HepG2 (cell line): ENCODE results near the gene PML. TPM values are rescaled to one million over a fixed set of nuclear protein-coding genes. Genes with fewer than 3 reads are reported as not detected.

Experiments
- AFF4 ChIP-seq: sonication (generic); formaldehyde crosslinking; IDR thresholded peaks from 2 replicates; pipeline ENCODE4 v1.4.0; 2020; ENCODE audit warnings: missing genetic modification reagents
- ATF7 ChIP-seq, 2 experiments: fragments of 450-650 bp in 1 of 2; sonication (generic) in 1 of 2; formaldehyde crosslinking in 1 of 2; IDR thresholded peaks; 2 replicates each; pipeline versions ENCODE4 v1.4.0 to v1.6.1; 2016 to 2020; ENCODE audit warnings: antibody characterized with exemption in 1 of 2, mild to moderate bottlenecking in 1 of 2, missing genetic modification reagents in 1 of 2
- GATAD2A ChIP-seq: IDR thresholded peaks from 2 replicates; pipeline ENCODE4 v1.6.1; 2016
- HIC2 ChIP-seq: sonication (generic); formaldehyde crosslinking; IDR thresholded peaks from 2 replicates; pipeline ENCODE4 v1.9.0; 2022; ENCODE audit warnings: low read depth, missing genetic modification reagents
- MAFG ChIP-seq: sonication (generic); formaldehyde crosslinking; IDR thresholded peaks from 2 replicates; pipeline ENCODE4 v1.5.1; 2020; ENCODE audit warnings: mild to moderate bottlenecking, missing genetic modification reagents
- NONO ChIP-seq, 2 experiments: fragments of 450-650 bp in 1 of 2; sonication (generic) in 1 of 2; formaldehyde crosslinking in 1 of 2; IDR thresholded peaks in 1 of 2; conservative IDR thresholded peaks in 1 of 2; 2 replicates each; pipeline versions ENCODE4 v1.6.1 to v1.8.0; 2017 to 2022; ENCODE audit warnings: mild to moderate bottlenecking in 1 of 2, missing genetic modification reagents in 1 of 2, moderate library complexity in 1 of 2
- PRPF4 ChIP-seq: fragments of 200-400 bp; formaldehyde crosslinking; IDR thresholded peaks from 2 replicates; pipeline ENCODE4 v1.6.1; 2016; ENCODE audit warnings: low read length, low read depth; ENCODE audit not compliant: poor library complexity, severe bottlenecking
- SP140L ChIP-seq: sonication (generic); formaldehyde crosslinking; IDR thresholded peaks from 2 replicates; pipeline ENCODE4 v1.4.0; 2020; ENCODE audit warnings: missing genetic modification reagents, borderline replicate concordance
- STAG1 ChIP-seq: sonication (generic); formaldehyde crosslinking; IDR thresholded peaks from 2 replicates; pipeline ENCODE4 v1.4.0; 2020; ENCODE audit warnings: missing genetic modification reagents
- SUZ12 ChIP-seq: fragments of 150-350 bp; IDR thresholded peaks from 2 replicates; pipeline ENCODE4 v1.6.1; 2014; ENCODE audit warnings: low read depth, low read length
- TFE3 ChIP-seq: IDR thresholded peaks from 2 replicates; pipeline ENCODE4 v1.6.1; 2016
- THAP9 ChIP-seq: sonication (generic); formaldehyde crosslinking; IDR thresholded peaks from 2 replicates; pipeline ENCODE4; 2020; ENCODE audit warnings: missing genetic modification reagents, mild to moderate bottlenecking, borderline replicate concordance
- ZNF143 ChIP-seq: sonication (generic); formaldehyde crosslinking; IDR thresholded peaks from 2 replicates; pipeline ENCODE4 v1.4.0; 2020; ENCODE audit warnings: missing genetic modification reagents
- ZNF263 ChIP-seq: sonication (generic); formaldehyde crosslinking; IDR thresholded peaks from 2 replicates; pipeline ENCODE4 v1.4.0; 2020; ENCODE audit warnings: missing genetic modification reagents
- ZNF264 ChIP-seq: sonication (generic); formaldehyde crosslinking; IDR thresholded peaks from 2 replicates; pipeline ENCODE4 v1.4.0; 2020; ENCODE audit warnings: missing genetic modification reagents
- ZNF274 ChIP-seq: sonication (generic); formaldehyde crosslinking; IDR thresholded peaks from 2 replicates; pipeline ENCODE4 v1.5.1; 2020; ENCODE audit warnings: mild to moderate bottlenecking, missing genetic modification reagents
- ZNF512 ChIP-seq: sonication (generic); formaldehyde crosslinking; IDR thresholded peaks from 2 replicates; pipeline ENCODE4 v1.4.0; 2020; ENCODE audit warnings: mild to moderate bottlenecking, missing genetic modification reagents
- polyA plus RNA-seq, 8 experiments: library from polyadenylated mRNA; depleted of rRNA in 3 of 8; stranded (reverse) in 7 of 8; unstranded in 1 of 8; fragments of >200 nt; fragmentation: Illumina TruSeq in 4 of 8; extraction: Trizol in 4 of 8; gene quantifications; 2 replicates each; pipeline versions ENCODE4 v1.2.1 to v1.2.3, GENCODE V29; 2011 to 2016; ENCODE audit warnings: low read depth in 4 of 8, missing spikeins in 1 of 8, mixed read lengths in 1 of 8; ENCODE audit not compliant: insufficient read depth in 1 of 8
- total RNA-seq, 5 experiments: library from RNA; depleted of rRNA; stranded (reverse); fragments of >200 nt; fragmentation: Illumina TruSeq; extraction: Trizol; gene quantifications; 2 replicates each; pipeline ENCODE4 v1.2.3, GENCODE V29; 2016; ENCODE audit warnings: low read depth in 1 of 5

The PML gene
- total and polyA plus RNA-seq, 2 of the 13 experiments (the other 11 are each of a cell fraction or from before 2014, with no cell fraction given) = 2.9 to 3.9 TPM

- TF ChIP-seq SUZ12 (no peak), ZNF263 (CRISPR knock-in tag) (no peak), TFE3 (CRISPR knock-in tag) (no peak), HIC2 (CRISPR knock-in tag) (no peak), ATF7 (IDR thresholded peaks at IDR 0.05) (no peak), ATF7 (CRISPR knock-in tag; IDR thresholded peaks at IDR 0.05) (no peak), THAP9 (CRISPR knock-in tag) (no peak), ZNF143 (CRISPR knock-in tag) (no peak), PRPF4 (no peak), AFF4 (CRISPR knock-in tag) (no peak), GATAD2A (CRISPR knock-in tag) (no peak), ZNF512 (CRISPR knock-in tag) (no peak), ZNF274 (CRISPR knock-in tag) (no peak), NONO (IDR thresholded peaks at IDR 0.05) (no peak), NONO (CRISPR knock-in tag; conservative IDR thresholded peaks at IDR 0.05) (peak; percentile 83), SP140L (CRISPR knock-in tag) (no peak), STAG1 (CRISPR knock-in tag) (no peak), ZNF264 (no peak), MAFG (no peak)
These were observed 2.6 kb upstream of the PML start, which contains the start of gene STOML1 (continued) for GRCh38 chr15:73991726-73992593.
